MM.1S (cell line): ENCODE measurements around the gene GPC5.
"Not testable (repeated sequence)": the region's sequence is repeated elsewhere in the genome, so short reads cannot be mapped to it uniquely, and the experiment has no call there.

ENCODE experiments used
- DNase-seq: peaks from one replicate; pipeline ENCODE4 v3.0.0-alpha.2; 2015
- H2AFZ ChIP-seq: fragments of 300-600 bp; sonication (generic); 2 replicates; pipeline ENCODE4 v1.6.0; 2016; ENCODE audit warnings: antibody characterized with exemption, low read length
- H3F3A ChIP-seq: fragments of 300-600 bp; sonication (generic); 2 replicates; pipeline ENCODE4 v1.6.1; 2016; ENCODE audit warnings: mild to moderate bottlenecking, antibody characterized with exemption, low read length, moderate library complexity, mixed read lengths; ENCODE audit not compliant: insufficient read depth
- H3K27ac ChIP-seq: fragments of 300-600 bp; sonication (generic); 2 replicates; pipeline ENCODE4 v1.5.1; 2016; ENCODE audit warnings: mild to moderate bottlenecking, low read length
- H3K27me3 ChIP-seq: fragments of 300-600 bp; sonication (generic); replicated peaks from 2 replicates; pipeline ENCODE4 v1.6.0; 2016; ENCODE audit warnings: low read length; ENCODE audit not compliant: insufficient read depth
- H3K36me3 ChIP-seq: fragments of 300-600 bp; sonication (generic); replicated peaks from 2 replicates; pipeline ENCODE4 v1.6.1; 2016; ENCODE audit warnings: mild to moderate bottlenecking, low read length, mixed read lengths; ENCODE audit not compliant: insufficient read depth
- H3K4me1 ChIP-seq: fragments of 300-600 bp; sonication (generic); 2 replicates; pipeline ENCODE4 v1.6.1; 2016; ENCODE audit warnings: low read length, mixed read lengths
- H3K4me2 ChIP-seq: fragments of 300-600 bp; sonication (generic); 2 replicates; pipeline ENCODE4 v1.6.0; 2016; ENCODE audit warnings: low read depth, low read length
- H3K4me3 ChIP-seq: fragments of 300-600 bp; sonication (generic); 2 replicates; pipeline ENCODE4 v1.5.1; 2016; ENCODE audit warnings: low read length, mixed read lengths
- H3K79me2 ChIP-seq: fragments of 300-600 bp; sonication (generic); 2 replicates; pipeline ENCODE4 v1.6.1; 2016; ENCODE audit warnings: mixed run types, low read length, mixed read lengths
- H3K9ac ChIP-seq: fragments of 300-600 bp; sonication (generic); 2 replicates; pipeline ENCODE4 v1.6.1; 2016; ENCODE audit warnings: low read length, mixed read lengths
- H3K9me2 ChIP-seq: fragments of 300-600 bp; sonication (generic); replicated peaks from 2 replicates; pipeline ENCODE4 v1.6.1; 2016; ENCODE audit warnings: mild to moderate bottlenecking, low read length, mixed read lengths; ENCODE audit not compliant: insufficient read depth
- H3K9me3 ChIP-seq: fragments of 300-600 bp; sonication (generic); replicated peaks from 2 replicates; pipeline ENCODE4 v1.6.1; 2016; ENCODE audit warnings: mild to moderate bottlenecking, low read length, mixed read lengths; ENCODE audit not compliant: insufficient read depth
- H4K20me1 ChIP-seq: fragments of 300-600 bp; sonication (generic); 2 replicates; pipeline ENCODE4 v1.6.1; 2016; ENCODE audit warnings: mild to moderate bottlenecking, low read length, moderate library complexity, mixed read lengths; ENCODE audit not compliant: insufficient read depth
- CTCF ChIP-seq: fragments of 300-600 bp; sonication (generic); IDR thresholded peaks from 2 replicates; pipeline ENCODE4 v1.5.1; 2016; ENCODE audit warnings: antibody characterized with exemption, low read length, mixed read lengths
- EZH2 ChIP-seq: fragments of 300-600 bp; sonication (generic); optimal IDR thresholded peaks from 2 replicates; pipeline ENCODE3; 2017; ENCODE audit warnings: low read depth, mild to moderate bottlenecking, antibody characterized with exemption, low read length, mixed read lengths
- EZH2phosphoT487 ChIP-seq: fragments of 300-600 bp; sonication (generic); IDR thresholded peaks from 2 replicates; pipeline ENCODE4 v1.6.1; 2018; ENCODE audit warnings: antibody characterized with exemption, low read length

The GPC5 gene

GRCh38 chr13:92272177-92272576, 873.8 kb downstream of the GPC5 start:
- Histone ChIP-seq H4K20me1 (no peaks in the 10 kb centered on the region), H3K36me3 (no peaks in the 10 kb centered on the region)
- TF ChIP-seq EZH2phosphoT487 (no peak), CTCF (no peak), EZH2 (no peak)

GRCh38 chr13:92280986-92281385, 882.6 kb downstream of the GPC5 start:
- not testable (repeated sequence) for H3K9me3 ChIP-seq, H3K27ac ChIP-seq, H3K79me2 ChIP-seq, H4K20me1 ChIP-seq, H3K9me2 ChIP-seq, DNase-seq, H3K36me3 ChIP-seq, H2AFZ ChIP-seq, H3K4me1 ChIP-seq, H3K4me3 ChIP-seq, H3K4me2 ChIP-seq, H3K9ac ChIP-seq, H3K27me3 ChIP-seq, H3F3A ChIP-seq

More at GRCh38 chr13:92272177-92272576, 873.8 kb downstream of the GPC5 start:
- no peaks in the 10 kb centered on the region for H3K9me2 ChIP-seq
- H3K27ac ChIP-seq = no peak overlapping the region
- H3K4me2 ChIP-seq = no peak overlapping the region
- H3K27me3 ChIP-seq = no peaks in the 10 kb centered on the region
- no peaks in the 10 kb centered on the region for H3K79me2 ChIP-seq
- H3K4me3 ChIP-seq = no peak overlapping the region
- no peak overlapping the region for H2AFZ ChIP-seq
- no peak for DNase-seq
- no peaks in the 10 kb centered on the region for H3K4me1 ChIP-seq
- H3K9ac ChIP-seq = no peak overlapping the region
- H3F3A ChIP-seq = no peaks in the 10 kb centered on the region
- H3K9me3 ChIP-seq = no peaks in the 10 kb centered on the region

- not testable (repeated sequence) for H3F3A ChIP-seq, H3K4me2 ChIP-seq, H3K4me3 ChIP-seq, H2AFZ ChIP-seq, H3K36me3 ChIP-seq, H3K9me3 ChIP-seq, H3K27ac ChIP-seq, H3K9me2 ChIP-seq, DNase-seq, H4K20me1 ChIP-seq, H3K79me2 ChIP-seq, H3K4me1 ChIP-seq, H3K27me3 ChIP-seq, H3K9ac ChIP-seq
Observed at GRCh38 chr13:92290718-92291307, 892.4 kb downstream of the GPC5 start.

- not testable (repeated sequence) for H3K4me1 ChIP-seq, H3K27me3 ChIP-seq, H3F3A ChIP-seq, H3K27ac ChIP-seq, H4K20me1 ChIP-seq, H3K9me3 ChIP-seq, DNase-seq, H3K36me3 ChIP-seq, H3K4me2 ChIP-seq, H2AFZ ChIP-seq, H3K79me2 ChIP-seq, H3K9ac ChIP-seq, H3K9me2 ChIP-seq, H3K4me3 ChIP-seq
Observed at GRCh38 chr13:92294533-92294932, 896.1 kb downstream of the GPC5 start.

- H3K4me1 ChIP-seq, H3K4me3 ChIP-seq, H3K9me2 ChIP-seq, DNase-seq, H3K27me3 ChIP-seq, H3K4me2 ChIP-seq, H3K9ac ChIP-seq, H2AFZ ChIP-seq, H4K20me1 ChIP-seq, H3K79me2 ChIP-seq, H3F3A ChIP-seq, H3K9me3 ChIP-seq, H3K27ac ChIP-seq, H3K36me3 ChIP-seq: not testable (repeated sequence)
Observed at GRCh38 chr13:92296154-92296671, 897.8 kb downstream of the GPC5 start.
